Sigmoid colon (tissue), 7 donors: ENCODE results near the gene EMC8. TPM values are rescaled to one million over a fixed set of nuclear protein-coding genes. Genes with fewer than 3 reads are reported as not detected.

ENCODE experiments used
- DNase-seq: peaks from one replicate; pipeline ENCODE4 v3.0.0-alpha.2; 2019
- H3K27ac ChIP-seq, 4 donors: fragments of 200-600 bp; sonication (generic); one replicate each; pipeline ENCODE4 v1.5.1; 2016 to 2019; ENCODE audit warnings: mild to moderate bottlenecking in 1 of 4
- H3K27me3 ChIP-seq, 3 donors: fragments of 200-600 bp; sonication (generic); one replicate each; pipeline ENCODE4 v1.5.1; 2019; ENCODE audit warnings: mild to moderate bottlenecking in 1 of 3
- H3K36me3 ChIP-seq, 4 donors: fragments of 200-600 bp; sonication (generic); one replicate each; pipeline ENCODE4 v1.5.1; 2016 to 2019
- H3K4me1 ChIP-seq, 4 donors: fragments of 200-600 bp; sonication (generic); one replicate each; pipeline ENCODE4 v1.5.1; 2017 to 2019
- H3K4me3 ChIP-seq, 4 donors: fragments of 200-600 bp; sonication (generic); one replicate each; pipeline ENCODE4 v1.5.1; 2017 to 2019; ENCODE audit warnings: mild to moderate bottlenecking in 2 of 4, moderate library complexity in 1 of 4
- H3K9me3 ChIP-seq, 4 donors: fragments of 200-600 bp in 3 of 4; sonication (generic) in 3 of 4; one replicate each; pipeline versions ENCODE4 v1.5.1 to v1.6.1; 2013 to 2019
- CTCF ChIP-seq, 4 experiments: fragments of 450-650 bp in 3 of 4; fragments of 200-600 bp in 1 of 4; IDR thresholded peaks; one replicate each; pipeline ENCODE4 v1.5.1; 2016 to 2019; ENCODE audit warnings: antibody characterized with exemption in 4 of 4, mild to moderate bottlenecking in 3 of 4, moderate library complexity in 2 of 4
- EP300 ChIP-seq, 4 donors: sonication (generic); formaldehyde crosslinking; IDR thresholded peaks; one replicate each; pipeline ENCODE4 v1.6.1; 2017; ENCODE audit warnings: antibody characterized with exemption in 4 of 4
- POLR2A ChIP-seq, 2 donors: fragments of 450-650 bp; IDR thresholded peaks; one replicate each; pipeline ENCODE4 v1.6.1; 2016; ENCODE audit warnings: antibody characterized with exemption in 2 of 2, mild to moderate bottlenecking in 2 of 2, moderate library complexity in 2 of 2
- POLR2AphosphoS5 ChIP-seq, 4 donors: sonication (generic); formaldehyde crosslinking; IDR thresholded peaks; one replicate each; pipeline ENCODE4 v1.6.1; 2017; ENCODE audit warnings: antibody characterized with exemption in 4 of 4
- WGBS, 2 donors: extraction: QIAGEN DNeasy Blood & Tissue Kit; methylation state at CpG; one replicate each; pipeline ENCODE4 v1.1.7; 2013; 5-methylcytosine and 5-hydroxymethylcytosine counted together
- intact Hi-C: fragments of 100-400 bp; cut with DNase I; formaldehyde crosslinking; loops from one replicate; pipeline ENCODE4 v1.15.1; 2023
- polyA plus RNA-seq, 3 donors: library from polyadenylated mRNA; stranded (reverse); fragments of 200-250 nt; gene quantifications; one replicate each; pipeline ENCODE4 v1.2.3, GENCODE V29; 2013
- total RNA-seq, 4 donors: library from RNA; depleted of rRNA; stranded (reverse); fragments of >200 nt; gene quantifications; one replicate each; pipeline ENCODE4 v1.1.0, GENCODE V29; 2016
- donor health status: healthy with polysubstance abuse.
- donor health status: Bipolar disorder and iron deficiency.
- donor health status: healthy.

Gene EMC8
- total and polyA plus RNA-seq, 7 donors, result 13.8 to 38.8 (median 23.7) TPM

- Histone ChIP-seq H3K36me3 (no peaks in the 10 kb centered on the region), H3K9me3 (no peaks in the 10 kb centered on the region), H3K27ac (no peak overlapping the region), H3K4me1 (peaks cover 0 to 35% (median 32%) of the 10 kb centered on the region in 4 donors), H3K4me3 (no peak overlapping the region), H3K27me3 (peaks cover 0 to 10% (median 3%) of the 10 kb centered on the region in 3 donors)
- no peak for DNase-seq
- no peak for TF ChIP-seq EP300 (IDR thresholded peaks at IDR 0.05)
- no peak for TF ChIP-seq POLR2A (IDR thresholded peaks at IDR 0.05)
- TF ChIP-seq POLR2AphosphoS5 (IDR thresholded peaks at IDR 0.05), result no peak
- TF ChIP-seq CTCF (IDR thresholded peaks at IDR 0.05), result no peak
- intact Hi-C loops, result loop anchor here (5.0 kb wide), 1 partner anchor 43 kb away; the partner anchor contains the start of genes COX4I1 and EMC8
- 31 to 56% methylated on average over 7 of the region's 7 CpGs for WGBS, 2 donors
These were observed 44.9 kb downstream of the EMC8 start for GRCh38 chr16:85754413-85754812.

- Histone ChIP-seq H3K4me3 (no peak overlapping the region), H3K9me3 (no peaks in the 10 kb centered on the region), H3K27me3 (peaks cover 0 to 9% (median 3%) of the 10 kb centered on the region in 3 donors), H3K4me1 (peaks cover 0 to 35% (median 32%) of the 10 kb centered on the region in 4 donors), H3K36me3 (no peaks in the 10 kb centered on the region), H3K27ac (no peak overlapping the region)
- WGBS, 2 donors, result 28 to 65% methylated on average over 7 of the region's 7 CpGs
- intact Hi-C loops, result loop anchor here (5.0 kb wide), 1 partner anchor 43 kb away; the partner anchor contains the start of genes COX4I1 and EMC8
- no peak for TF ChIP-seq CTCF (IDR thresholded peaks at IDR 0.05)
- no peak for TF ChIP-seq EP300 (IDR thresholded peaks at IDR 0.05)
- no peak for TF ChIP-seq POLR2A (IDR thresholded peaks at IDR 0.05)
- TF ChIP-seq POLR2AphosphoS5 (IDR thresholded peaks at IDR 0.05), result no peak
- no peak for DNase-seq
These were observed 45.4 kb downstream of the EMC8 start for GRCh38 chr16:85753976-85754375.

GRCh38 chr16:85753559-85753958 lies 45.8 kb downstream of the EMC8 start:
- Histone ChIP-seq H3K4me1 (peaks cover 0 to 35% (median 32%) of the 10 kb centered on the region in 4 donors), H3K27me3 (peaks cover 0 to 7% (median 3%) of the 10 kb centered on the region in 3 donors), H3K9me3 (no peaks in the 10 kb centered on the region), H3K4me3 (no peak overlapping the region), H3K36me3 (no peaks in the 10 kb centered on the region), H3K27ac (no peak overlapping the region)
- no peak for TF ChIP-seq POLR2AphosphoS5 (IDR thresholded peaks at IDR 0.05)
- TF ChIP-seq EP300 (IDR thresholded peaks at IDR 0.05), result no peak
- TF ChIP-seq POLR2A (IDR thresholded peaks at IDR 0.05), result no peak
- no peak for TF ChIP-seq CTCF (IDR thresholded peaks at IDR 0.05)
- intact Hi-C loops, result loop anchor here (5.0 kb wide), 1 partner anchor 44 kb away; the partner anchor contains the start of genes COX4I1 and EMC8
- no peak for DNase-seq
- WGBS, 2 donors, result 14 to 58% methylated on average over 6 of the region's 6 CpGs

GRCh38 chr16:85752511-85753420 lies 46.6 kb downstream of the EMC8 start:
- peak; percentile 78 for DNase-seq
- H3K27me3 ChIP-seq, result peaks cover 0 to 7% (median 3%) of the 10 kb centered on the region in 3 donors

More at GRCh38 chr16:85752511-85753420, 46.6 kb downstream of the EMC8 start:
- 26 to 57% methylated on average over 21 of the region's 21 CpGs for WGBS, 2 donors
- intact Hi-C loops, result loop anchor here (5.0 kb wide), 1 partner anchor 45 kb away; the partner anchor contains the start of genes COX4I1 and EMC8
- TF ChIP-seq POLR2AphosphoS5 (IDR thresholded peaks at IDR 0.05) (peak in 1 of 4 donors; percentile 21), POLR2A (IDR thresholded peaks at IDR 0.05) (no peak), CTCF (IDR thresholded peaks at IDR 0.05) (peak in 1 of 4 experiments; percentile 16), EP300 (IDR thresholded peaks at IDR 0.05) (no peak)
- Histone ChIP-seq H3K36me3 (no peaks in the 10 kb centered on the region), H3K4me3 (no peak overlapping the region), H3K27ac (no peak overlapping the region), H3K4me1 (peaks cover 0 to 35% (median 32%) of the 10 kb centered on the region in 4 donors), H3K9me3 (no peaks in the 10 kb centered on the region)
